GM19324 (cell line): ENCODE data around the gene C5.

ENCODE experiments used
- ATAC-seq: cut with Tn5 transposase; IDR thresholded peaks from one replicate; pipeline ENCODE4 v1.9.1; 2021; ENCODE audit warnings: mild to moderate bottlenecking, moderate library complexity; ENCODE audit not compliant: unreplicated experiment, low FRiP score

C5 gene

GRCh38 chr9:120946259-120946658 is 103.8 kb downstream of the C5 start:
- ATAC-seq: no peak

GRCh38 chr9:120944948-120945347 is 105.1 kb downstream of the C5 start:
- ATAC-seq: no peak

GRCh38 chr9:120944434-120944843 is 105.6 kb downstream of the C5 start:
- peak; percentile 85 for ATAC-seq

GRCh38 chr9:120942186-120943001 is 107.7 kb downstream of the C5 start:
- ATAC-seq: no peak

- no peak for ATAC-seq
Observed at GRCh38 chr9:120941046-120941770, 108.9 kb downstream of the C5 start.

GRCh38 chr9:120940573-120940972 is 109.5 kb downstream of the C5 start:
- no peak for ATAC-seq

- no peak for ATAC-seq
Observed at GRCh38 chr9:120938851-120939250, 111.2 kb downstream of the C5 start.

GRCh38 chr9:120937596-120937995 is 112.5 kb downstream of the C5 start:
- ATAC-seq: no peak

- no peak for ATAC-seq
Observed at GRCh38 chr9:120937127-120937526, 112.9 kb downstream of the C5 start.

- no peak for ATAC-seq
Observed at GRCh38 chr9:120936764-120937122, 113.3 kb downstream of the C5 start.

- ATAC-seq: peak; percentile 35
Observed at GRCh38 chr9:120936011-120936763, 113.9 kb downstream of the C5 start.

GRCh38 chr9:120935383-120935857 is 114.7 kb downstream of the C5 start:
- no peak for ATAC-seq

GRCh38 chr9:120934281-120934680 is 115.8 kb downstream of the C5 start:
- ATAC-seq: no peak

GRCh38 chr9:120933310-120934055 is 116.6 kb downstream of the C5 start:
- ATAC-seq: no peak

- no peak for ATAC-seq
Observed at GRCh38 chr9:120932086-120932823, 117.8 kb downstream of the C5 start.

GRCh38 chr9:120931231-120932085 is 118.6 kb downstream of the C5 start:
- ATAC-seq: peak; percentile 35

GRCh38 chr9:120929229-120929791 is 120.8 kb downstream of the C5 start:
- no peak for ATAC-seq

GRCh38 chr9:120928483-120929228 is 121.4 kb downstream of the C5 start:
- peak; percentile 58 for ATAC-seq
